PC-3 (cell line): Measurements from ENCODE around the gene OR4M1. TPM values are rescaled to one million over a fixed set of nuclear protein-coding genes. Genes with fewer than 3 reads are reported as not detected.
"Not testable (repeated sequence)": the region's sequence is repeated elsewhere in the genome, so short reads cannot be mapped to it uniquely, and the experiment has no call there.

ENCODE experiments used
- ATAC-seq: fragments of 200-7000 bp; cut with Tn5 transposase; 2 replicates; pipeline ENCODE4 v1.9.1; 2020; ENCODE audit warnings: mild to moderate bottlenecking, moderate library complexity
- BruUV-seq: library from RNA; stranded (reverse); fragments of 400-500 nt; replicated peaks from 2 replicates; lab custom pipeline; 2021; lab: Mats Ljungman, UMichigan
- CTCF ChIA-PET: fragments of 300-600 bp; sonication (Branson Sonifier 250); formaldehyde crosslinking; loops from one replicate; lab custom pipeline; 2022; ENCODE audit warnings: antibody characterized with exemption; lab: Charles Lee
- POLR2A ChIA-PET: fragments of 300-600 bp; sonication (Branson Sonifier 250); formaldehyde crosslinking; loops from one replicate; lab custom pipeline; 2022; ENCODE audit warnings: antibody characterized with exemption; ENCODE audit not compliant: unreplicated experiment; lab: Charles Lee
- DNase-seq: peaks from one replicate; pipeline ENCODE4 v3.0.0-alpha.2; 2015
- H2AFZ ChIP-seq: fragments of 300-600 bp; sonication (generic); 2 replicates; pipeline ENCODE4 v1.6.0; 2016; ENCODE audit warnings: antibody characterized with exemption, low read length
- H3F3A ChIP-seq: fragments of 300-600 bp; sonication (generic); one replicate; pipeline ENCODE4 v1.6.0; 2017; ENCODE audit warnings: antibody characterized with exemption, low read length, control low read depth, mild to moderate bottlenecking; ENCODE audit not compliant: unreplicated experiment
- H3K27ac ChIP-seq: fragments of 300-600 bp; sonication (generic); 2 replicates; pipeline ENCODE4 v1.5.1; 2016; ENCODE audit warnings: mild to moderate bottlenecking, low read length
- H3K27me3 ChIP-seq: fragments of 300-600 bp; sonication (generic); 2 replicates; pipeline ENCODE4 v1.6.1; 2016; ENCODE audit warnings: low read length, mixed read lengths
- H3K36me3 ChIP-seq: fragments of 300-600 bp; sonication (generic); 2 replicates; pipeline ENCODE4 v1.6.1; 2016; ENCODE audit warnings: low read depth, mixed run types, low read length, mixed read lengths
- H3K4me1 ChIP-seq: fragments of 300-600 bp; sonication (generic); 2 replicates; pipeline ENCODE4 v1.5.1; 2016; ENCODE audit warnings: low read length; ENCODE audit not compliant: insufficient read depth
- H3K4me2 ChIP-seq: fragments of 300-600 bp; sonication (generic); 2 replicates; pipeline ENCODE4 v1.6.0; 2016; ENCODE audit warnings: low read length
- H3K4me3 ChIP-seq: fragments of 300-600 bp; sonication (generic); 2 replicates; pipeline ENCODE4 v1.5.1; 2016; ENCODE audit warnings: mild to moderate bottlenecking, low read length, mixed read lengths
- H3K79me2 ChIP-seq: fragments of 300-600 bp; sonication (generic); 2 replicates; pipeline ENCODE4 v1.6.1; 2017; ENCODE audit warnings: low read length, mixed read lengths
- H3K9ac ChIP-seq: fragments of 300-600 bp; sonication (generic); 2 replicates; pipeline ENCODE4 v1.6.0; 2016; ENCODE audit warnings: mild to moderate bottlenecking, low read length
- H3K9me2 ChIP-seq: fragments of 300-600 bp; sonication (generic); replicated peaks from 2 replicates; pipeline ENCODE4 v1.6.1; 2016; ENCODE audit warnings: mixed run types, low read length, mixed read lengths
- H3K9me3 ChIP-seq: fragments of 300-600 bp; sonication (generic); 2 replicates; pipeline ENCODE4 v1.6.1; 2016; ENCODE audit warnings: low read length, mixed read lengths
- H4K20me1 ChIP-seq: fragments of 300-600 bp; sonication (generic); 2 replicates; pipeline ENCODE4 v1.6.1; 2016; ENCODE audit warnings: low read length, mixed read lengths
- EZH2 ChIP-seq: fragments of 300-600 bp; sonication (generic); IDR thresholded peaks from one replicate; pipeline ENCODE4 v1.6.1; 2017; ENCODE audit warnings: antibody characterized with exemption, mild to moderate bottlenecking, low read length; ENCODE audit not compliant: unreplicated experiment
- EZH2phosphoT487 ChIP-seq: fragments of 300-600 bp; sonication (generic); IDR thresholded peaks from 2 replicates; pipeline ENCODE4 v1.6.1; 2018; ENCODE audit warnings: mild to moderate bottlenecking, antibody characterized with exemption, low read length, borderline replicate concordance
- intact Hi-C: fragments of 100-400 bp; cut with micrococcal nuclease; formaldehyde crosslinking; loops from 2 replicates; pipeline ENCODE4 v1.9.0; 2023
- total RNA-seq: library from RNA; depleted of rRNA; stranded (reverse); fragments of >200 nt; gene quantifications from 2 replicates; pipeline ENCODE4 v1.2.3, GENCODE V29; 2014
- TF ChIP-seq, protein P1 (sequence below): fragments of 300-600 bp; sonication (generic); conservative IDR thresholded peaks from 2 replicates; pipeline ENCODE4 v1.5.1; 2017; ENCODE audit warnings: antibody characterized with exemption, low read depth, mild to moderate bottlenecking, low read length

The OR4M1 gene
- total RNA-seq, 1 experiment from 2014 or later, result not detected

DNA sequence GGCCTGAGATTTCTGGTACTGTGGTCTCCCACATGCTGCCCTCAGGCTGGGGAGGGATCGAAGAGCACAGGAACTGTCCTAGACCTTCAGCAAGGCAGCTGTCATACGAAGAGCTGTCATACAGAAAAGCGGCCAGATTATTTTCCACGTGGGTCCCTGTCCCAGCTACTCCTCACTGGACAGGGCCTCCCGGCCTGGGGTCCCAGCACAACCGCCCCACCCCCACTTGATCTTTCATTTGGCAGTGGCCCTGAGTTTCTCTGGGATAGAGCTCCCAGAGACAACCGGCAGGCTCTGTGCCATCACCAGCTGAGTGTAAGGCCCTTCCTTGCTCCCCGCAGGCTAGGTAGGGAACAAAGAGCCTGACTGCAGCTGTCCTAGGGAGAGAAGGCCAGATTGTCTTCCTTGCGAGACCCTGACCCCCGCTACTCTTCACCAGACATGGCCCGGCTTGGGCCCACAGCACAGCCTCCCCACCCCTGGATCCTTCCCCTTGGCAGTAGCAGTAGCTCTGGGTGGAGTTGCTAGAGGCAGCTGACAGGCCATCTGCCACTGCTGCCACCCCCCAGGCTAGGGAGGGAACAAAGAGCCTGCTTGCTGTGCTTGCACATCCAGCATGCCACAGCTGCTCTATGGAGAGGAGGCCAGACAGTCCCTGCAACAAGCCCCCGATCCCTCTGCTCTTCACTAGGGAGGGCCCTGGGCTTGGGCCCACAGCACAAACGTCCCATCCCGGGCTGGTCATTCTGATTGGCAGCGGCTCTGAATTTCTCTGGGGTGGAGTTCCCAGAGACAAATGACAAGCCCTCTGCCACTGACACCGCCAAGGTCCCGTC, 27.2 kb downstream of the OR4M1 start:
- H3K27ac ChIP-seq, result no peak overlapping the region
- H3F3A ChIP-seq, result no peaks in the 10 kb centered on the region
- H2AFZ ChIP-seq, result no peak overlapping the region
- ChIA-PET CTCF (no interaction called here), POLR2A (no interaction called here)
- H3K9ac ChIP-seq, result no peak overlapping the region
- intact Hi-C loops, result no loop called here
- no peak overlapping the region for H3K4me2 ChIP-seq
- no peaks in the 10 kb centered on the region for H3K27me3 ChIP-seq
- ATAC-seq, result no peak
- H3K79me2 ChIP-seq, result no peaks in the 10 kb centered on the region
- no peak for DNase-seq
- H3K9me2 ChIP-seq, result no peaks in the 10 kb centered on the region
- no TSS peak for BruUV-seq
- no peaks in the 10 kb centered on the region for H3K4me1 ChIP-seq
- H3K9me3 ChIP-seq, result peaks cover 20% of the 10 kb centered on the region
- no peaks in the 10 kb centered on the region for H4K20me1 ChIP-seq
- no peaks in the 10 kb centered on the region for H3K36me3 ChIP-seq
- TF ChIP-seq EZH2phosphoT487 (no peak), EZH2 (no peak)
- TF ChIP-seq, protein P1, sequence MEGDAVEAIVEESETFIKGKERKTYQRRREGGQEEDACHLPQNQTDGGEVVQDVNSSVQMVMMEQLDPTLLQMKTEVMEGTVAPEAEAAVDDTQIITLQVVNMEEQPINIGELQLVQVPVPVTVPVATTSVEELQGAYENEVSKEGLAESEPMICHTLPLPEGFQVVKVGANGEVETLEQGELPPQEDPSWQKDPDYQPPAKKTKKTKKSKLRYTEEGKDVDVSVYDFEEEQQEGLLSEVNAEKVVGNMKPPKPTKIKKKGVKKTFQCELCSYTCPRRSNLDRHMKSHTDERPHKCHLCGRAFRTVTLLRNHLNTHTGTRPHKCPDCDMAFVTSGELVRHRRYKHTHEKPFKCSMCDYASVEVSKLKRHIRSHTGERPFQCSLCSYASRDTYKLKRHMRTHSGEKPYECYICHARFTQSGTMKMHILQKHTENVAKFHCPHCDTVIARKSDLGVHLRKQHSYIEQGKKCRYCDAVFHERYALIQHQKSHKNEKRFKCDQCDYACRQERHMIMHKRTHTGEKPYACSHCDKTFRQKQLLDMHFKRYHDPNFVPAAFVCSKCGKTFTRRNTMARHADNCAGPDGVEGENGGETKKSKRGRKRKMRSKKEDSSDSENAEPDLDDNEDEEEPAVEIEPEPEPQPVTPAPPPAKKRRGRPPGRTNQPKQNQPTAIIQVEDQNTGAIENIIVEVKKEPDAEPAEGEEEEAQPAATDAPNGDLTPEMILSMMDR, result no peak
- H3K4me3 ChIP-seq, result no peak overlapping the region

DNA sequence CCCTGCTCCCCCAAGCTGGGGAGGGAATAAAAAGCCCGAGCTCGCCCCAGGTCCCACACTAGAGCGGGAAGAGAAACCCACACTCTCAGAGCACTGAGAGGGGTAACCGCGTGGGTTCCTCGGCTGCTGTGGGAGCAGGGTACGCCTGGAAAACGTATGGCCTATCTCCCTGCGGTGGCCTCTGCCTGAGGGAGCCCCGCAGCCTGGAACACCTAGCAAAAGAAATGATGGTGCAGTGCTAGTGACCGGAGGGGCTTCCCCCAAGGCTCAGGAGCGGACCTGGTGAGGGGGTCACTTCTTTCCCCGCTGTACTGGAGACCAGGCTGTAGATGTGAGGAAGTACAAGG, 27.8 kb downstream of the OR4M1 start:
- no TSS peak for BruUV-seq

DNA sequence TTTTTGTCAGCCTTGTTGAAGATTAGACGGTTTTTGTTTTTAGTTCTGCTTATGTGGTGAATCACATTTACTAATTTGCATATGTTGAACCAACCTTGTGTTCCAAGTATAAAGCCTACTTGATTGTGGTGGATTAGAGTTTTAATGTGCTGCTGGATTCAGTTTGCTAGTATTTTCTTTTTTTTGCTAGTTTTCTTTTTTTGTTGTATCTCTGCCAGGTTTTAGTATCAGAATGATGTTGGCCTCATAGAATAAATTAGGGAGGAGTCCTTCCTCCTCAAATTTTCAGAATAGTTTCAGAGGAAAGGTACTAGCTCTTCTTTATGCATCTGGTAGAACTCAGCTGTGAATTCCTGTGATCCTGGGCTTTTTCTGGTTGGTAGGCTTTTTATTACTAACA, 30.2 kb downstream of the OR4M1 start, which contains the start of gene OR4N2:
TSS of gene OR4N2 (plus strand) at position 301 of the 400 bp plus-strand sequence. CDS start 23,679 bp downstream, outside the sequence.
- H3K9me3 ChIP-seq, result peaks cover 24% of the 10 kb centered on the region
- H3K4me2 ChIP-seq, H3K4me3 ChIP-seq, H3K9me2 ChIP-seq, H2AFZ ChIP-seq, ATAC-seq, H3K4me1 ChIP-seq, H3K9ac ChIP-seq, CTCF ChIA-PET, H4K20me1 ChIP-seq, BruUV-seq, H3K36me3 ChIP-seq, DNase-seq, intact Hi-C loops, H3F3A ChIP-seq, H3K27ac ChIP-seq, H3K79me2 ChIP-seq, POLR2A ChIA-PET, H3K27me3 ChIP-seq: not testable (repeated sequence)

More for the DNA sequence above, 27.8 kb downstream of the OR4M1 start:
- H3F3A ChIP-seq, result no peaks in the 10 kb centered on the region
- no peaks in the 10 kb centered on the region for H3K9me2 ChIP-seq
- H4K20me1 ChIP-seq, result no peaks in the 10 kb centered on the region
- no peak overlapping the region for H3K4me3 ChIP-seq
- H3K27ac ChIP-seq, result no peak overlapping the region
- no peaks in the 10 kb centered on the region for H3K27me3 ChIP-seq
- H3K36me3 ChIP-seq, result no peaks in the 10 kb centered on the region
- TF ChIP-seq, protein P1, result no peak
- TF ChIP-seq EZH2phosphoT487, result no peak
- no peak for TF ChIP-seq EZH2
- H3K9ac ChIP-seq, result no peak overlapping the region
- ATAC-seq, result no peak
- CTCF ChIA-PET, result no interaction called here
- DNase-seq, result no peak
- no peaks in the 10 kb centered on the region for H3K79me2 ChIP-seq
- H3K4me1 ChIP-seq, result no peaks in the 10 kb centered on the region
- H2AFZ ChIP-seq, result no peak overlapping the region
- no peak overlapping the region for H3K4me2 ChIP-seq
- intact Hi-C loops, result no loop called here
- H3K9me3 ChIP-seq, result peaks cover 24% of the 10 kb centered on the region
- POLR2A ChIA-PET, result no interaction called here

DNA sequence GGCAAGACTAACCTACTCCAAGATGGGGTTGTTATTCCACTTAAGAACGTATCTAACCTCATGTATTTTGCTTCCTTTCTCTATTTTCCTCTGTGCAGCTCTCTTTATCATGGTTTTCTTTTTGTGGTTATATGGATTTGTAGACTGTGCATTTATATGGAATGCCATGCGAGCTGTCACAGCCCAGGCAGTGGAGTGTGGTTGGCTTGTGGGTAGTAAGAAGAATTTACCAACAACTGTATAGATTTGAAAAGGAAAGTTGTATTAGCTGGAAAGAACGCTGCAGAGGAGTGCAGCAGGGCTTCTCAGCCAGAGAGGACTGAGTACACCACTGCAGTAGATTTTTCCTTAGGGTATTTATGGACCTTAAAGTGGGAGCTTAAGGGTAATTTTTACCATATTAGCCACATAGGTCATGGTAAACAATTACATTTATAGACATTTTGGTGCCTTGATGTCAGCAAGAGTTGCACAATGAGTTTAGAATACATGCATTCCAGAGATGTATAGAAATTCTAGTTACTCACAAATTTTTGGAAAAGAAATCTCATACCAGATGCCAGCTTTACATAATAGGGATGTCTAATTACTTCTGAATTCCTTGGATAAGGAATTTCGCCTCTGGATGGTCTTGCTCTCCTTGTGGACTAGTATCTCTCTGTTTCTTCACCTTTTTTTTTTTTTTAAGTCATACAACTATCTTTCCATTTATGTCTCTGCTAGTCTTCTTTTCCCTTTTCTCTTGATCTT, 40.0 kb downstream of the OR4M1 start:
- BruUV-seq, H3K79me2 ChIP-seq, H3K4me1 ChIP-seq, H3K27me3 ChIP-seq, intact Hi-C loops, H3K9me2 ChIP-seq, H3K36me3 ChIP-seq, H2AFZ ChIP-seq, H3K4me2 ChIP-seq, H3F3A ChIP-seq, H4K20me1 ChIP-seq, H3K9me3 ChIP-seq, POLR2A ChIA-PET, ATAC-seq, DNase-seq, H3K4me3 ChIP-seq, H3K9ac ChIP-seq, H3K27ac ChIP-seq, CTCF ChIA-PET: not testable (repeated sequence)

DNA sequence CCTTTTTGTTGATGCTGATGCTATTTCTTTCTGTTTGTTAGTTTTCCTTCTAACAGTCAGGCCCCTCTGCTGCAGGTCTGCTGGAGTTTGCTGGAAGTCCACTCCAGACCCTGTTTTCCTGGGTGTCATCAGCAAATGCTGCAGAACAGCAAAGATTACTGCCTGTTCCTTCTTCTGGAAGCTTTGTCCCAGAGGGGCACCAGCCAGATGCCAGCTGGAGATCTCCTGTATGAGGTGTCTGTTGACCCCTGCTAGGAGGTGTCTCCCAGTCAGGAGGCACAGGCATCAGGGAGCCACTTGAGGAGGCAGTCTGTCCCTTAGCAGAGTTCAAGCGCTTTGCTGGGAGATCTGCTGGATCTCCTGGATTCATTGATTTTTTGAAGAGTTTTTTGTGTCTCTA, 46.6 kb downstream of the OR4M1 start:
- ATAC-seq, H3F3A ChIP-seq, H4K20me1 ChIP-seq, H3K4me3 ChIP-seq, H3K27ac ChIP-seq, H3K36me3 ChIP-seq, intact Hi-C loops, H3K4me1 ChIP-seq, DNase-seq, POLR2A ChIA-PET, BruUV-seq, H2AFZ ChIP-seq, H3K4me2 ChIP-seq, H3K9me3 ChIP-seq, H3K27me3 ChIP-seq, H3K9me2 ChIP-seq, H3K79me2 ChIP-seq, H3K9ac ChIP-seq, CTCF ChIA-PET: not testable (repeated sequence)
